ENCODE data around the gene STIP1. TPM values are rescaled to one million over a fixed set of nuclear protein-coding genes. Genes with fewer than 3 reads are reported as not detected.

The STIP1 gene
- total and polyA plus RNA-seq, 9 of the 15 experiments (the other 6 are each of a cell fraction or from before 2014, with no cell fraction given): 58.1 to 465 (median 346) TPM

DNA sequence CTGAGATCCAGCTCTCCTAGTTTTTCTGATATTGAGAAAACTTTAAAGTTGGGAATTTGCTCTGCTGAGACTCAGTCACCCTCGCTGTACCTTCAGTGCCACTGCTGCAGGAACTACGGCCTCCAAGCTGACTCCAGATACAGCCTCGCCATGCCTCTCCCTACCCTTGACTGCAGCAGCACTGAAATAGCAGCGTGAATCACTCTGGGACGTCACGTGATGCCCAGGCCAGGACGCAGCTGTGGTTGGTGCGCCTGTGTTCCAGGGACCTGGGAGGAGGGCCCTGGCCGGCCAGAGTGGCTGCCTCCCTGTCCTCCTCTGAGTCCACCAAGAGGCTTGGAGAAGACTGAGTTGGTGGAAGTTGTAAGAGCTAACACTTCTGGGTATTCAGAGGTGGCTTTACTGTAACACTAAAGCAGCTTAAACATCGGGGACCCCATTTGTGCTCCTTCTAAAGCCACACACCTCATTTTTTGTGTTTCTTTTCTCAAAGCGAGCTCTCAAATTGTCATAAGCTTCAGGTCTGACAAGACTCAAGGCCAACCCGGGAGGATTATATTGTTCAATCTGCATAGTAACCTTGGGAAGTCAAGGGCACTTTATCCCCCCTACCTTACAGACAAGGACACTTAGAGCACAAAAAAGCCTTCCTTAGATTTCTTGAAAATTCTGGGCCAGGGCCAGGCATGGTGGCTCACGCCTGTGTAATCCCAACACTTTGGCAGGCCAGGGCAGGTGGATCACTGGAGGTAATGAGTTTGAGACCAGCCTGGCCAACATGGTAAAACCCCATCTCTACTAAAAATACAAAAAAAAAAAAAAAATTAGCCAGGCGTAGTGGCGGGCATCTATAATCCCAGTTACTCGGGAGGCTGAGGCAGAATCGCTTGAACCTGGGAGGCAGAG lies 4.2 kb upstream of the STIP1 start (continued):
- TF ChIP-seq KLF6 (CRISPR knock-in tag; IDR thresholded peaks at IDR 0.05; ENCODE audit: borderline replicate concordance) (no peak; the same call in 1 of the 2 replicates), HIVEP1 (CRISPR knock-in tag; IDR thresholded peaks at IDR 0.05) (no peak), RFX5 (IDR thresholded peaks at IDR 0.05; ENCODE audit: low read depth, low read length) (no peak), RB1 (IDR thresholded peaks at IDR 0.05; ENCODE audit: low read depth) (no peak; the same call in 1 of the 2 replicates), TARDBP (IDR thresholded peaks at IDR 0.05) (no peak), FOXA3 (CRISPR knock-in tag; conservative IDR thresholded peaks at IDR 0.05 in 1 of 2, IDR thresholded peaks at IDR 0.05 in 1 of 2) (no peak), CXXC5 (CRISPR knock-in tag; IDR thresholded peaks at IDR 0.05) (peak; percentile 75), HOXB6 (CRISPR knock-in tag; IDR thresholded peaks at IDR 0.05; ENCODE audit: borderline replicate concordance) (no peak), ZNF134 (CRISPR knock-in tag; conservative IDR thresholded peaks at IDR 0.05) (no peak), MEF2A (IDR thresholded peaks at IDR 0.05; ENCODE audit: control insufficient read depth, low read depth, low read length) (peak; percentile 98), POLR3A (IDR thresholded peaks at IDR 0.05; ENCODE audit: borderline replicate concordance, extremely low read depth, insufficient read depth, insufficient read length) (no peak), JUND (IDR thresholded peaks at IDR 0.05; ENCODE audit: borderline replicate concordance, low read depth, low read length) (peak; percentile 94), JUND (tag; IDR thresholded peaks at IDR 0.05; ENCODE audit: borderline replicate concordance, low read depth, low read length) (peak; percentile 92; the same call in 2 of the 3 replicates)
- TF ChIP-seq, protein P1, sequence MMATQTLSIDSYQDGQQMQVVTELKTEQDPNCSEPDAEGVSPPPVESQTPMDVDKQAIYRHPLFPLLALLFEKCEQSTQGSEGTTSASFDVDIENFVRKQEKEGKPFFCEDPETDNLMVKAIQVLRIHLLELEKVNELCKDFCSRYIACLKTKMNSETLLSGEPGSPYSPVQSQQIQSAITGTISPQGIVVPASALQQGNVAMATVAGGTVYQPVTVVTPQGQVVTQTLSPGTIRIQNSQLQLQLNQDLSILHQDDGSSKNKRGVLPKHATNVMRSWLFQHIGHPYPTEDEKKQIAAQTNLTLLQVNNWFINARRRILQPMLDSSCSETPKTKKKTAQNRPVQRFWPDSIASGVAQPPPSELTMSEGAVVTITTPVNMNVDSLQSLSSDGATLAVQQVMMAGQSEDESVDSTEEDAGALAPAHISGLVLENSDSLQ (IDR thresholded peaks at IDR 0.05): peak; percentile 55
- TF ChIP-seq, protein P2, sequence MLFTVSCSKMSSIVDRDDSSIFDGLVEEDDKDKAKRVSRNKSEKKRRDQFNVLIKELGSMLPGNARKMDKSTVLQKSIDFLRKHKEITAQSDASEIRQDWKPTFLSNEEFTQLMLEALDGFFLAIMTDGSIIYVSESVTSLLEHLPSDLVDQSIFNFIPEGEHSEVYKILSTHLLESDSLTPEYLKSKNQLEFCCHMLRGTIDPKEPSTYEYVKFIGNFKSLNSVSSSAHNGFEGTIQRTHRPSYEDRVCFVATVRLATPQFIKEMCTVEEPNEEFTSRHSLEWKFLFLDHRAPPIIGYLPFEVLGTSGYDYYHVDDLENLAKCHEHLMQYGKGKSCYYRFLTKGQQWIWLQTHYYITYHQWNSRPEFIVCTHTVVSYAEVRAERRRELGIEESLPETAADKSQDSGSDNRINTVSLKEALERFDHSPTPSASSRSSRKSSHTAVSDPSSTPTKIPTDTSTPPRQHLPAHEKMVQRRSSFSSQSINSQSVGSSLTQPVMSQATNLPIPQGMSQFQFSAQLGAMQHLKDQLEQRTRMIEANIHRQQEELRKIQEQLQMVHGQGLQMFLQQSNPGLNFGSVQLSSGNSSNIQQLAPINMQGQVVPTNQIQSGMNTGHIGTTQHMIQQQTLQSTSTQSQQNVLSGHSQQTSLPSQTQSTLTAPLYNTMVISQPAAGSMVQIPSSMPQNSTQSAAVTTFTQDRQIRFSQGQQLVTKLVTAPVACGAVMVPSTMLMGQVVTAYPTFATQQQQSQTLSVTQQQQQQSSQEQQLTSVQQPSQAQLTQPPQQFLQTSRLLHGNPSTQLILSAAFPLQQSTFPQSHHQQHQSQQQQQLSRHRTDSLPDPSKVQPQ (CRISPR knock-in tag; IDR thresholded peaks at IDR 0.05; ENCODE audit: borderline replicate concordance): no peak
- TF ChIP-seq, protein P3, sequence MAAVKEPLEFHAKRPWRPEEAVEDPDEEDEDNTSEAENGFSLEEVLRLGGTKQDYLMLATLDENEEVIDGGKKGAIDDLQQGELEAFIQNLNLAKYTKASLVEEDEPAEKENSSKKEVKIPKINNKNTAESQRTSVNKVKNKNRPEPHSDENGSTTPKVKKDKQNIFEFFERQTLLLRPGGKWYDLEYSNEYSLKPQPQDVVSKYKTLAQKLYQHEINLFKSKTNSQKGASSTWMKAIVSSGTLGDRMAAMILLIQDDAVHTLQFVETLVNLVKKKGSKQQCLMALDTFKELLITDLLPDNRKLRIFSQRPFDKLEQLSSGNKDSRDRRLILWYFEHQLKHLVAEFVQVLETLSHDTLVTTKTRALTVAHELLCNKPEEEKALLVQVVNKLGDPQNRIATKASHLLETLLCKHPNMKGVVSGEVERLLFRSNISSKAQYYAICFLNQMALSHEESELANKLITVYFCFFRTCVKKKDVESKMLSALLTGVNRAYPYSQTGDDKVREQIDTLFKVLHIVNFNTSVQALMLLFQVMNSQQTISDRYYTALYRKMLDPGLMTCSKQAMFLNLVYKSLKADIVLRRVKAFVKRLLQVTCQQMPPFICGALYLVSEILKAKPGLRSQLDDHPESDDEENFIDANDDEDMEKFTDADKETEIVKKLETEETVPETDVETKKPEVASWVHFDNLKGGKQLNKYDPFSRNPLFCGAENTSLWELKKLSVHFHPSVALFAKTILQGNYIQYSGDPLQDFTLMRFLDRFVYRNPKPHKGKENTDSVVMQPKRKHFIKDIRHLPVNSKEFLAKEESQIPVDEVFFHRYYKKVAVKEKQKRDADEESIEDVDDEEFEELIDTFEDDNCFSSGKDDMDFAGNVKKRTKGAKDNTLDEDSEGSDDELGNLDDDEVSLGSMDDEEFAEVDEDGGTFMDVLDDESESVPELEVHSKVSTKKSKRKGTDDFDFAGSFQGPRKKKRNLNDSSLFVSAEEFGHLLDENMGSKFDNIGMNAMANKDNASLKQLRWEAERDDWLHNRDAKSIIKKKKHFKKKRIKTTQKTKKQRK (IDR thresholded peaks at IDR 0.05; ENCODE audit: borderline replicate concordance, low read depth, low read length): no peak
- TF ChIP-seq, protein P4, sequence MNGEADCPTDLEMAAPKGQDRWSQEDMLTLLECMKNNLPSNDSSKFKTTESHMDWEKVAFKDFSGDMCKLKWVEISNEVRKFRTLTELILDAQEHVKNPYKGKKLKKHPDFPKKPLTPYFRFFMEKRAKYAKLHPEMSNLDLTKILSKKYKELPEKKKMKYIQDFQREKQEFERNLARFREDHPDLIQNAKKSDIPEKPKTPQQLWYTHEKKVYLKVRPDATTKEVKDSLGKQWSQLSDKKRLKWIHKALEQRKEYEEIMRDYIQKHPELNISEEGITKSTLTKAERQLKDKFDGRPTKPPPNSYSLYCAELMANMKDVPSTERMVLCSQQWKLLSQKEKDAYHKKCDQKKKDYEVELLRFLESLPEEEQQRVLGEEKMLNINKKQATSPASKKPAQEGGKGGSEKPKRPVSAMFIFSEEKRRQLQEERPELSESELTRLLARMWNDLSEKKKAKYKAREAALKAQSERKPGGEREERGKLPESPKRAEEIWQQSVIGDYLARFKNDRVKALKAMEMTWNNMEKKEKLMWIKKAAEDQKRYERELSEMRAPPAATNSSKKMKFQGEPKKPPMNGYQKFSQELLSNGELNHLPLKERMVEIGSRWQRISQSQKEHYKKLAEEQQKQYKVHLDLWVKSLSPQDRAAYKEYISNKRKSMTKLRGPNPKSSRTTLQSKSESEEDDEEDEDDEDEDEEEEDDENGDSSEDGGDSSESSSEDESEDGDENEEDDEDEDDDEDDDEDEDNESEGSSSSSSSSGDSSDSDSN (IDR thresholded peaks at IDR 0.05; ENCODE audit: borderline replicate concordance in 1 of 2, low read depth in 2 of 2, low read length in 2 of 2): peak; percentile 63 to 72; a peak in 1 of 4 replicates
